WTC11 (cell line): ENCODE measurements around the gene WDR91. TPM values are rescaled to one million over a fixed set of nuclear protein-coding genes. Genes with fewer than 3 reads are reported as not detected.

Experiments
- ATAC-seq: fragments of 200-7000 bp; cut with Tn5 transposase; 2 replicates; pipeline ENCODE4 v1.10.0; 2021; ENCODE audit warnings: mild to moderate bottlenecking, moderate library complexity
- CTCF ChIA-PET: fragments of 300-600 bp; sonication (Branson Sonifier 250); formaldehyde crosslinking; loops from one replicate; lab custom pipeline; 2021; ENCODE audit warnings: antibody characterized with exemption; lab: Charles Lee
- POLR2A ChIA-PET: fragments of 350-600 bp; sonication (Branson Sonifier 250); formaldehyde crosslinking; loops from one replicate; lab custom pipeline; 2021; ENCODE audit warnings: antibody characterized with exemption; lab: Charles Lee
- DNase-seq: peaks from one replicate; pipeline ENCODE4 v3.0.0; 2021; ENCODE audit warnings: low spot score
- H3K27ac Mint-ChIP-seq: 2 replicates; pipeline ENCODE4 v1.8.0; 2021; ENCODE audit warnings: mixed read lengths
- H3K27me3 Mint-ChIP-seq: 2 replicates; pipeline ENCODE4 v1.8.0; 2021; ENCODE audit warnings: low read depth, mild to moderate bottlenecking, moderate library complexity, mixed read lengths
- H3K36me3 Mint-ChIP-seq: 2 replicates; pipeline ENCODE4 v1.8.0; 2021; ENCODE audit warnings: mixed read lengths
- H3K4me1 Mint-ChIP-seq: 2 replicates; pipeline ENCODE4 v1.8.0; 2022; ENCODE audit warnings: mixed read lengths
- H3K4me3 Mint-ChIP-seq: 2 replicates; pipeline ENCODE4 v1.8.0; 2021; ENCODE audit warnings: mild to moderate bottlenecking, moderate library complexity, mixed read lengths
- H3K9me3 Mint-ChIP-seq: 2 replicates; pipeline ENCODE4 v1.8.0; 2021; ENCODE audit warnings: mixed read lengths
- CREM ChIP-seq: sonication (generic); formaldehyde crosslinking; IDR thresholded peaks from 2 replicates; pipeline ENCODE4 v1.8.1; 2022; ENCODE audit warnings: mild to moderate bottlenecking, missing genetic modification reagents, moderate library complexity
- CTCF ChIP-seq: fragments of 200-600 bp; IDR thresholded peaks from 2 replicates; pipeline ENCODE4 v1.8.0; 2022; ENCODE audit warnings: antibody characterized with exemption
- E2F5 ChIP-seq: sonication (generic); formaldehyde crosslinking; IDR thresholded peaks from 2 replicates; pipeline ENCODE4 v1.8.1; 2022; ENCODE audit warnings: mild to moderate bottlenecking, moderate library complexity, missing genetic modification reagents
- ELF4 ChIP-seq: sonication (generic); formaldehyde crosslinking; IDR thresholded peaks from 2 replicates; pipeline ENCODE4 v1.8.1; 2022; ENCODE audit warnings: low read depth, mild to moderate bottlenecking, moderate library complexity, missing genetic modification reagents
- FOXP4 ChIP-seq: sonication (generic); formaldehyde crosslinking; IDR thresholded peaks from 2 replicates; pipeline ENCODE4 v1.8.0; 2022; ENCODE audit warnings: mild to moderate bottlenecking, missing genetic modification reagents
- IRF2 ChIP-seq: sonication (generic); formaldehyde crosslinking; IDR thresholded peaks from 2 replicates; pipeline ENCODE4 v1.8.0; 2022; ENCODE audit warnings: low read depth, missing genetic modification reagents, borderline replicate concordance
- MYBL2 ChIP-seq: sonication (generic); formaldehyde crosslinking; IDR thresholded peaks from 2 replicates; pipeline ENCODE4 v1.8.1; 2023; ENCODE audit warnings: mild to moderate bottlenecking, moderate library complexity, missing genetic modification reagents
- NFATC4 ChIP-seq: fragments of 250-450 bp; sonication (Bioruptor Pico); IDR thresholded peaks from 2 replicates; pipeline ENCODE4 v1.9.0; 2021; ENCODE audit warnings: mild to moderate bottlenecking
- NR2C2 ChIP-seq: sonication (generic); formaldehyde crosslinking; IDR thresholded peaks from 2 replicates; pipeline ENCODE4 v1.8.0; 2022; ENCODE audit warnings: mild to moderate bottlenecking, missing genetic modification reagents
- OVOL2 ChIP-seq: fragments of 250-450 bp; sonication (Bioruptor Pico); IDR thresholded peaks from 2 replicates; pipeline ENCODE4 v1.9.0; 2021; ENCODE audit warnings: mild to moderate bottlenecking, borderline replicate concordance
- RORB ChIP-seq: fragments of 250-450 bp; sonication (Bioruptor Pico); IDR thresholded peaks from 2 replicates; pipeline ENCODE4 v1.9.0; 2021; ENCODE audit warnings: mild to moderate bottlenecking
- SMAD4 ChIP-seq: sonication (generic); formaldehyde crosslinking; IDR thresholded peaks from 2 replicates; pipeline ENCODE4 v1.8.0; 2022; ENCODE audit warnings: mild to moderate bottlenecking, missing genetic modification reagents
- ZBTB43 ChIP-seq: sonication (generic); formaldehyde crosslinking; IDR thresholded peaks from 2 replicates; pipeline ENCODE4 v1.8.1; 2023; ENCODE audit warnings: mild to moderate bottlenecking, missing genetic modification reagents
- ZNF121 ChIP-seq: sonication (generic); formaldehyde crosslinking; IDR thresholded peaks from 2 replicates; pipeline ENCODE4 v1.8.0; 2023; ENCODE audit warnings: missing genetic modification reagents
- ZNF138 ChIP-seq: sonication (generic); formaldehyde crosslinking; conservative IDR thresholded peaks from 2 replicates; pipeline ENCODE4 v1.8.1; 2022; ENCODE audit warnings: mild to moderate bottlenecking, moderate library complexity, missing genetic modification reagents
- ZNF232 ChIP-seq: sonication (generic); formaldehyde crosslinking; IDR thresholded peaks from 2 replicates; pipeline ENCODE4 v1.8.0; 2022; ENCODE audit warnings: mild to moderate bottlenecking, missing genetic modification reagents
- ZNF425 ChIP-seq: fragments of 250-450 bp; sonication (Bioruptor Pico); conservative IDR thresholded peaks from 2 replicates; pipeline ENCODE4 v1.9.0; 2021; ENCODE audit warnings: mild to moderate bottlenecking
- ZNF671 ChIP-seq: fragments of 250-450 bp; sonication (Bioruptor Pico); IDR thresholded peaks from 2 replicates; pipeline ENCODE4 v1.8.0; 2021; ENCODE audit warnings: mild to moderate bottlenecking
- total RNA-seq: library from RNA; stranded (reverse); gene quantifications from 3 replicates; pipeline ENCODE4 v1.2.3, GENCODE V29; 2021

Gene WDR91
- total RNA-seq, 1 experiment from 2014 or later = 12.0 TPM

- ATAC-seq (no peak), DNase-seq (no peak)
- no peaks in the 10 kb centered on the region for H3K27me3 Mint-ChIP-seq
- no peaks in the 10 kb centered on the region for H3K4me1 Mint-ChIP-seq
- H3K9me3 Mint-ChIP-seq = peaks cover 25% of the 10 kb centered on the region
- no peak overlapping the region for H3K4me3 Mint-ChIP-seq
- no peak for TF ChIP-seq ELF4 (CRISPR knock-in tag)
- TF ChIP-seq ZNF232 = no peak
- no peak for TF ChIP-seq CTCF
- no peak for TF ChIP-seq E2F5
- TF ChIP-seq RORB (CRISPR knock-in tag) = no peak
- TF ChIP-seq NFATC4 (CRISPR knock-in tag) = no peak
- TF ChIP-seq MYBL2 = no peak
- no peak for TF ChIP-seq NR2C2 (CRISPR knock-in tag)
- TF ChIP-seq CREM (CRISPR knock-in tag) = no peak
- no peak for TF ChIP-seq ZNF138
- no peak overlapping the region for H3K27ac Mint-ChIP-seq
- ChIA-PET POLR2A (no interaction called here), CTCF (no interaction called here)
- peaks cover 51% of the 10 kb centered on the region for H3K36me3 Mint-ChIP-seq
Measured at GRCh38 chr7:135186261-135186540, 25.1 kb downstream of the WDR91 start.

GRCh38 chr7:135185471-135186260, 25.7 kb downstream of the WDR91 start:
- no peaks in the 10 kb centered on the region for H3K27me3 Mint-ChIP-seq
- TF ChIP-seq ZNF232 (no peak), IRF2 (no peak), FOXP4 (CRISPR knock-in tag) (no peak), SMAD4 (CRISPR knock-in tag) (no peak), ZBTB43 (CRISPR knock-in tag) (no peak), ZNF121 (CRISPR knock-in tag) (no peak), ZNF425 (no peak), ZNF671 (CRISPR knock-in tag) (no peak), OVOL2 (CRISPR knock-in tag) (no peak), CREM (CRISPR knock-in tag) (no peak)
- H3K9me3 Mint-ChIP-seq = peaks cover 29% of the 10 kb centered on the region
- peaks cover 56% of the 10 kb centered on the region for H3K36me3 Mint-ChIP-seq
- no peak for ATAC-seq
- CTCF ChIA-PET = no interaction called here
- no peak overlapping the region for H3K4me3 Mint-ChIP-seq
- POLR2A ChIA-PET = no interaction called here
- no peak for DNase-seq
- no peaks in the 10 kb centered on the region for H3K4me1 Mint-ChIP-seq
- H3K27ac Mint-ChIP-seq = no peak overlapping the region
